KOPT-K1 (cell line): Measurements from ENCODE around the gene SETX.

Experiments
- H3K27ac ChIP-seq: fragments of 200-600 bp; sonication (generic); 2 replicates; pipeline ENCODE4 v1.5.1; 2016; ENCODE audit warnings: antibody characterized with exemption, mild to moderate bottlenecking, low read depth, low read length; ENCODE audit not compliant: poor library complexity, severe bottlenecking
- H3K36me3 ChIP-seq: fragments of 200-600 bp; sonication (generic); 2 replicates; pipeline ENCODE4 v1.5.1; 2017; ENCODE audit warnings: antibody characterized with exemption, mild to moderate bottlenecking, low read length, moderate library complexity; ENCODE audit not compliant: insufficient read depth
- H3K9me3 ChIP-seq: fragments of 200-600 bp; sonication (generic); 2 replicates; pipeline ENCODE4 v1.5.1; 2017; ENCODE audit warnings: antibody characterized with exemption, low read length, mild to moderate bottlenecking; ENCODE audit not compliant: insufficient read depth, poor library complexity, severe bottlenecking

Gene SETX

GRCh38 chr9:132370592-132370991 is 15.8 kb upstream of the SETX start:
- H3K36me3 ChIP-seq: peaks cover 14% of the 10 kb centered on the region
- no peaks in the 10 kb centered on the region for H3K9me3 ChIP-seq
- no peak overlapping the region for H3K27ac ChIP-seq

DNA sequence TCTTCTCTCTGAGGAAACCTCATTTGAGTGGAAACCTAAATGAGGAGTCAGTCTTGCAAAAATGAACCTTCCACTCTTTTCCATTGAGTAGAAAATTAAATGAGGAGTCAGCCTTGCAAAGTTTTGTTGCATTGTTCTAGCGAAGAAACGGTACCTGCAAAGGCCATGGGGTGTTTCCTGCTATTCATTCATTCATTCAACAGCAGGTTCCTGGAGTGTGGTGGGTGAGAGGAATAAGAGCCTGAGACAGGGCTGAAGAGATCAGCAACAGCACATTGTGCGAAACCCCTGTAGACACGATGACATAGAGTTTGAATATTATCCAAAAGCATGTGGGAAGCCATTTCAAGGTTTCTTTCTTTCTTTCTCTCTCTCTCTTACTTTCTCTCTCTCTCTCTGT is 14.6 kb upstream of the SETX start:
- Histone ChIP-seq H3K9me3 (no peaks in the 10 kb centered on the region), H3K36me3 (peaks cover 2% of the 10 kb centered on the region), H3K27ac (no peak overlapping the region)

DNA sequence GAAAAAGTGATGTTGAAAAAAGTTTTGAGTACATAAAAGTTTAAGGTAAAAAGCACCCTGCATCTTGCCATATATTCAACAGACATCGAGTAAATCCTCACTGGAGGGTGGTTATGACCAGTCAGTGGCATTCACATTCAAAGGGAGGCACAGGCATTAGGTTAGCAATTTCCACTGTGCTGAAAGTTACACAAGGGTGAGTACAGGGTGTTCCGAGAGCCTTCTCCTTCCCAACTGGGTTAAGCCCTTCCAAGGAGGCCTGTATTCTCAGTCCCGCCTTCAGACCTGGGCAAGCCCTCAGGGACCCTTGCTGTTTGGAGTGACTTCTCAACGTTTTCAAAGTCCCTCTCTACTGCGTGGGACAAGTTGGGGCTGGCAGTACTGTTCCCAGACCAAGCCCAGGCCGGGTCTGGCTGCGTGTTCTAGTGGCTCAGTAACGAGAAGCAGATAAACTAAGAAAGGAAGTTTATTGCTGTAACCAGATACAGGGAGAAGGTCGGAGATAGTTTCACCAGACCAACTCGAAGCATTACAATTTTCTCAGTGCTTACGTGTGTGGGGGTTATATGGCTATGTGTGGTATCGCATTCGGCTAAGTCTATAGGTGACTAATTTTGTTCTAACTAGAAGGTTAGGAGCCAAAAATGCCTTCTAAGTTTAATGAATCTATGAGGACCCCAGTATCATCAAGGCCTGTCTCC is 13.0 kb upstream of the SETX start:
- no peaks in the 10 kb centered on the region for H3K9me3 ChIP-seq
- no peaks in the 10 kb centered on the region for H3K36me3 ChIP-seq
- no peak overlapping the region for H3K27ac ChIP-seq

- Histone ChIP-seq H3K36me3 (no peaks in the 10 kb centered on the region), H3K9me3 (no peaks in the 10 kb centered on the region), H3K27ac (no peak overlapping the region)
Measured at GRCh38 chr9:132366481-132366880, 11.7 kb upstream of the SETX start.

- Histone ChIP-seq H3K36me3 (no peaks in the 10 kb centered on the region), H3K27ac (no peak overlapping the region)
Measured at GRCh38 chr9:132365986-132366385, 11.2 kb upstream of the SETX start.

GRCh38 chr9:132364068-132364467 is 9.3 kb upstream of the SETX start:
- no peak overlapping the region for H3K27ac ChIP-seq
- H3K36me3 ChIP-seq: no peaks in the 10 kb centered on the region
- H3K9me3 ChIP-seq: no peaks in the 10 kb centered on the region

More at GRCh38 chr9:132365986-132366385, 11.2 kb upstream of the SETX start:
- no peaks in the 10 kb centered on the region for H3K9me3 ChIP-seq

GRCh38 chr9:132357764-132358163 is 3.0 kb upstream of the SETX start:
- Histone ChIP-seq H3K36me3 (peaks cover 7% of the 10 kb centered on the region), H3K9me3 (no peaks in the 10 kb centered on the region), H3K27ac (no peak overlapping the region)

- Histone ChIP-seq H3K27ac (no peak overlapping the region), H3K36me3 (peaks cover 20% of the 10 kb centered on the region), H3K9me3 (no peaks in the 10 kb centered on the region)
Measured at GRCh38 chr9:132356324-132356924, 1.6 kb upstream of the SETX start.

- peak overlapping the region; percentile 75 for H3K27ac ChIP-seq
Measured at GRCh38 chr9:132351404-132352045, 3.3 kb downstream of the SETX start.

GRCh38 chr9:132350861-132351315 is 3.9 kb downstream of the SETX start:
- Histone ChIP-seq H3K36me3 (peaks cover 65% of the 10 kb centered on the region), H3K27ac (peak overlapping the region; percentile 75)

More at GRCh38 chr9:132351404-132352045, 3.3 kb downstream of the SETX start:
- H3K36me3 ChIP-seq: peaks cover 59% of the 10 kb centered on the region
- no peaks in the 10 kb centered on the region for H3K9me3 ChIP-seq

DNA sequence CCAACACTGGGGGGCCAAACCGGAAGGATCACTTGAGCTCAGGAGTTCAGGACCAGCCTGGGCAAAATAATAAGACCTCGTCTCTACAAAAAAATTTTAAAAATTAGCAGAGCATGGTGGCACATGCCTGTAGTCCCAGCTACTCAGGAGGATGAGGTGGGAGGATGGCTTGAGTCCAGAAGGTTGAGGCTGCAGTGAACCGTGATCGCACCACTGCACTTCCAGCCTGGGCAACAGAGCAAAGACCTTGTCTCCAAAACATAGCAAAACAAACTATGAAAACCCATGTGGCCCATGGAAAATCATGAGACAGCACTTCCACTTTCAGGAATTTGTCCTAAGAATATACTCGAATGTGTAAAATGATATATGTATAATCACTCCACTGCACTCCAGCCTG is 6.1 kb downstream of the SETX start:
- peaks cover 88% of the 10 kb centered on the region for H3K36me3 ChIP-seq
- H3K9me3 ChIP-seq: no peaks in the 10 kb centered on the region
- no peak overlapping the region for H3K27ac ChIP-seq

More at GRCh38 chr9:132350861-132351315, 3.9 kb downstream of the SETX start:
- H3K9me3 ChIP-seq: no peaks in the 10 kb centered on the region

GRCh38 chr9:132346177-132346576 is 8.6 kb downstream of the SETX start:
- Histone ChIP-seq H3K27ac (no peak overlapping the region), H3K36me3 (peaks cover 92% of the 10 kb centered on the region), H3K9me3 (no peaks in the 10 kb centered on the region)

DNA sequence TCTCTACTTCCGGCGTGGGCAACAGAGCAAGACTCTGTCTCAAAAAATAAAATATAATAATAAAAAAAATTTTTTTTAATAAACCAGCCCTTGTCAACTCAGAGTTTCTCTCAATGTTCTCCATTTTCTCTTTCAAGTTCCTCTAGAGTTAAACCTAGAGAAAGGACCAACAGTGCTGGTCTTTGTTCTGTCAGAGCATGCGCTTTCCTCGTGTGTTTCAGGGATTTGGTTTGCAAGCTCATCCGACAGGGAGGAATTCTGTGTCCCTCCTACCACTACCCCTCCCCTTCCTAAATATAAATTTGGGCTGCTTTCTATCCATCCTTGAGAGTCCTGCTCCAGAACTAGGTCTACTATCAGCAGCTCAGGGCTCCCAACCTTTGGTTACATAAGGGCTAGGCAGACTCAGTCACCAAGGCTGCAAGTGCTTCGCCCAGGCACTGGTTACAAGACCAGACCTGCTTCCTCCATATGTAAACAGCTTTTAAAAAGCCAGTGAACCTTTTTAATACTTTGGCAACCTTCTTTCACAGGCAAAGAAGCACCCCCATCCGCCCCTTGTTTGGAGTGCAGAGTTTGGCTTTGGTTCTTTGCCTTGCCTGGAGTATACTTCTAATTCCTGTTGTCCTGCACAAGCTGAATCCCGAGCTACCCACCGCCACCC is 13.5 kb downstream of the SETX start:
- no peaks in the 10 kb centered on the region for H3K9me3 ChIP-seq
- H3K27ac ChIP-seq: no peak overlapping the region
- peaks cover 99% of the 10 kb centered on the region for H3K36me3 ChIP-seq

- Histone ChIP-seq H3K9me3 (no peaks in the 10 kb centered on the region), H3K36me3 (peaks cover 98% of the 10 kb centered on the region), H3K27ac (no peak overlapping the region)
Measured at GRCh38 chr9:132334364-132334763, 20.4 kb downstream of the SETX start.

GRCh38 chr9:132333556-132333955 is 21.2 kb downstream of the SETX start:
- H3K27ac ChIP-seq: no peak overlapping the region
- no peaks in the 10 kb centered on the region for H3K9me3 ChIP-seq
- peaks cover 98% of the 10 kb centered on the region for H3K36me3 ChIP-seq
